CD1c-positive myeloid dendritic cell (primary cell): ENCODE measurements around the gene KCNJ11.
"Not testable (repeated sequence)": the region's sequence is repeated elsewhere in the genome, so short reads cannot be mapped to it uniquely, and the experiment has no call there.

Experiments used
- DNase-seq: peaks from one replicate; pipeline ENCODE4 v3.0.0-alpha.2; 2016; ENCODE audit errors: extremely low spot score

The KCNJ11 gene

GRCh38 chr11:17388609-17389210 is at the start of gene KCNJ11:
KCNJ11 (minus strand) TSS chr11:17388659; CDS start chr11:17388091, 568 bp downstream.
- DNase-seq, result no peak

- no peak for DNase-seq
Measured at GRCh38 chr11:17437366-17437765, 48.9 kb upstream of the KCNJ11 start.

- no peak for DNase-seq
Measured at GRCh38 chr11:17434108-17434507, 45.6 kb upstream of the KCNJ11 start.

GRCh38 chr11:17432002-17432401 is 43.5 kb upstream of the KCNJ11 start:
- no peak for DNase-seq

- no peak for DNase-seq
Measured at GRCh38 chr11:17431139-17431538, 42.7 kb upstream of the KCNJ11 start.

- no peak for DNase-seq
Measured at GRCh38 chr11:17430616-17431015, 42.2 kb upstream of the KCNJ11 start.

- DNase-seq, result no peak
Measured at GRCh38 chr11:17428925-17429324, 40.5 kb upstream of the KCNJ11 start.

- DNase-seq, result no peak
Measured at GRCh38 chr11:17428261-17428660, 39.8 kb upstream of the KCNJ11 start.

- not testable (repeated sequence) for DNase-seq
Measured at GRCh38 chr11:17426233-17426632, 37.8 kb upstream of the KCNJ11 start.

- no peak for DNase-seq
Measured at GRCh38 chr11:17423533-17424310, 35.3 kb upstream of the KCNJ11 start.

GRCh38 chr11:17421781-17422180 is 33.3 kb upstream of the KCNJ11 start:
- DNase-seq, result no peak

GRCh38 chr11:17418444-17419081 is 30.1 kb upstream of the KCNJ11 start:
- no peak for DNase-seq

GRCh38 chr11:17416492-17416891 is 28.0 kb upstream of the KCNJ11 start:
- no peak for DNase-seq

- DNase-seq, result no peak
Measured at GRCh38 chr11:17415523-17416104, 27.2 kb upstream of the KCNJ11 start.

- no peak for DNase-seq
Measured at GRCh38 chr11:17414992-17415391, 26.5 kb upstream of the KCNJ11 start.

GRCh38 chr11:17414317-17414737 is 25.9 kb upstream of the KCNJ11 start:
- no peak for DNase-seq

GRCh38 chr11:17413414-17414316 is 25.2 kb upstream of the KCNJ11 start:
- no peak for DNase-seq

- no peak for DNase-seq
Measured at GRCh38 chr11:17412488-17413180, 24.2 kb upstream of the KCNJ11 start.

GRCh38 chr11:17411418-17411817 is 23.0 kb upstream of the KCNJ11 start:
- DNase-seq, result no peak

- DNase-seq, result no peak
Measured at GRCh38 chr11:17410606-17411379, 22.3 kb upstream of the KCNJ11 start.
